Vagina (tissue), 2 donors: Measurements from ENCODE around the gene SSBP2. TPM values are rescaled to one million over a fixed set of nuclear protein-coding genes. Genes with fewer than 3 reads are reported as not detected.

Experiments
- DNase-seq, 2 donors: peaks; one replicate each; pipeline ENCODE4 v3.0.0-alpha.2; 2017; ENCODE audit errors: extremely low spot score in 2 of 2
- H3K27ac ChIP-seq: fragments of 200-600 bp; sonication (generic); one replicate; pipeline ENCODE4 v1.5.1; 2019
- H3K27me3 ChIP-seq: fragments of 200-600 bp; sonication (generic); one replicate; pipeline ENCODE4 v1.5.1; 2019
- H3K36me3 ChIP-seq, 2 donors: fragments of 200-600 bp; sonication (generic); one replicate each; pipeline ENCODE4 v1.5.1; 2017 to 2019
- H3K4me1 ChIP-seq: fragments of 200-600 bp; sonication (generic); one replicate; pipeline ENCODE4 v1.5.1; 2019
- H3K4me3 ChIP-seq, 2 donors: fragments of 200-600 bp; sonication (generic); 1 replicate in 1 of 2; 2 replicates in 1 of 2; pipeline ENCODE4 v1.5.1; 2016 to 2019
- H3K9me3 ChIP-seq: fragments of 200-600 bp; sonication (generic); one replicate; pipeline ENCODE4 v1.5.1; 2019
- CTCF ChIP-seq, 3 experiments: fragments of 450-650 bp in 2 of 3; fragments of 200-600 bp in 1 of 3; sonication (generic) in 1 of 3; IDR thresholded peaks; one replicate each; pipeline ENCODE4 v1.5.1; 2017 to 2019; ENCODE audit warnings: antibody characterized with exemption in 3 of 3, mild to moderate bottlenecking in 2 of 3, moderate library complexity in 2 of 3
- POLR2A ChIP-seq, 2 donors: fragments of 450-650 bp; IDR thresholded peaks; one replicate each; pipeline ENCODE4 v1.6.1; 2017; ENCODE audit warnings: antibody characterized with exemption in 2 of 2, mild to moderate bottlenecking in 2 of 2, moderate library complexity in 2 of 2
- POLR2AphosphoS5 ChIP-seq, 2 donors: sonication (generic); formaldehyde crosslinking; IDR thresholded peaks; one replicate each; pipeline ENCODE4 v1.9.0; 2017; ENCODE audit warnings: antibody characterized with exemption in 2 of 2, mild to moderate bottlenecking in 2 of 2, low read depth in 1 of 2; ENCODE audit not compliant: insufficient read depth in 1 of 2
- intact Hi-C: fragments of 100-400 bp; cut with DNase I; formaldehyde crosslinking; loops from one replicate; pipeline ENCODE4 v1.15.1; 2023
- total RNA-seq: library from RNA; depleted of rRNA; stranded (reverse); fragments of >200 nt; gene quantifications from one replicate; pipeline ENCODE4 v1.2.3, GENCODE V29; 2016

Gene SSBP2
- total RNA-seq, 1 donor from 2014 or later = 66.3 TPM

- no peaks in the 10 kb centered on the region for H3K27me3 ChIP-seq
- DNase-seq = no peak
- H3K4me3 ChIP-seq = no peak overlapping the region
- H3K9me3 ChIP-seq = no peaks in the 10 kb centered on the region
- intact Hi-C loops = loop anchor here (5.0 kb wide), 2 partner anchors 34 to 414 kb away; no protein-coding TSS in a partner anchor
- peaks cover 43% of the 10 kb centered on the region for H3K4me1 ChIP-seq
- no peaks in the 10 kb centered on the region for H3K36me3 ChIP-seq
- TF ChIP-seq CTCF (IDR thresholded peaks at IDR 0.05) (no peak), POLR2AphosphoS5 (IDR thresholded peaks at IDR 0.05; ENCODE audit: insufficient read depth in 1 of 2, low read depth in 1 of 2) (no peak), POLR2A (IDR thresholded peaks at IDR 0.05) (no peak)
- peak overlapping the region; percentile 18 for H3K27ac ChIP-seq
Observed at GRCh38 chr5:81753429-81753828, 2.5 kb upstream of the SSBP2 start.

- Histone ChIP-seq H3K27ac (peak overlapping the region; percentile 99), H3K4me3 (no peak overlapping the region), H3K4me1 (peaks cover 51% of the 10 kb centered on the region), H3K27me3 (no peaks in the 10 kb centered on the region), H3K9me3 (no peaks in the 10 kb centered on the region), H3K36me3 (no peaks in the 10 kb centered on the region)
- TF ChIP-seq CTCF (IDR thresholded peaks at IDR 0.05) = no peak
- TF ChIP-seq POLR2A (IDR thresholded peaks at IDR 0.05) = no peak
- TF ChIP-seq POLR2AphosphoS5 (IDR thresholded peaks at IDR 0.05; ENCODE audit: insufficient read depth in 1 of 2, low read depth in 1 of 2) = no peak
- DNase-seq = no peak
- intact Hi-C loops = loop anchor here (5.0 kb wide), 2 partner anchors 35 to 415 kb away; no protein-coding TSS in a partner anchor
Observed at GRCh38 chr5:81752644-81752963, 1.7 kb upstream of the SSBP2 start.

- intact Hi-C loops = loop anchor here (1.0 to 5.0 kb wide), 4 partner anchors 35 to 415 kb away; partner anchors contain the start of gene ATG10
- peak in 1 of 2 donors; percentile 91 for DNase-seq
- peaks cover 52% of the 10 kb centered on the region for H3K4me1 ChIP-seq
Observed at GRCh38 chr5:81751836-81752643, 1.1 kb upstream of the SSBP2 start.

GRCh38 chr5:81750308-81751008, 439 bp downstream of the SSBP2 start:
- no peak for TF ChIP-seq CTCF (IDR thresholded peaks at IDR 0.05)
- TF ChIP-seq POLR2AphosphoS5 (IDR thresholded peaks at IDR 0.05; ENCODE audit: insufficient read depth in 1 of 2, low read depth in 1 of 2) = no peak
- TF ChIP-seq POLR2A (IDR thresholded peaks at IDR 0.05) = no peak
- intact Hi-C loops = loop anchor here (1.0 to 5.0 kb wide), 4 partner anchors 37 to 417 kb away; partner anchors contain the start of gene ATG10
- peak overlapping the region; percentile 95 to 97 for H3K4me3 ChIP-seq
- H3K27me3 ChIP-seq = no peaks in the 10 kb centered on the region
- no peaks in the 10 kb centered on the region for H3K9me3 ChIP-seq
- no peaks in the 10 kb centered on the region for H3K36me3 ChIP-seq
- no peak for DNase-seq
- H3K27ac ChIP-seq = peak overlapping the region; percentile 99
- peaks cover 41% of the 10 kb centered on the region for H3K4me1 ChIP-seq

More at GRCh38 chr5:81751836-81752643, 1.1 kb upstream of the SSBP2 start:
- Histone ChIP-seq H3K27ac (peak overlapping the region; percentile 99), H3K36me3 (no peaks in the 10 kb centered on the region), H3K9me3 (no peaks in the 10 kb centered on the region), H3K27me3 (no peaks in the 10 kb centered on the region), H3K4me3 (peak overlapping the region; percentile 95 to 97)
- TF ChIP-seq CTCF (IDR thresholded peaks at IDR 0.05) (no peak), POLR2AphosphoS5 (IDR thresholded peaks at IDR 0.05; ENCODE audit: insufficient read depth in 1 of 2, low read depth in 1 of 2) (no peak), POLR2A (IDR thresholded peaks at IDR 0.05) (no peak)
